Heart right ventricle (tissue), 16 donors: Measurements from ENCODE around the gene MARCHF4. TPM values are rescaled to one million over a fixed set of nuclear protein-coding genes. Genes with fewer than 3 reads are reported as not detected.

Source experiments
- ATAC-seq, 8 donors: fragments of 200-7000 bp; cut with Tn5 transposase; one replicate each; pipeline ENCODE4 v1.9.1; 2020; ENCODE audit warnings: mild to moderate bottlenecking in 8 of 8, moderate library complexity in 8 of 8, moderate number of reproducible peaks in 1 of 8
- DNase-seq, 2 donors: peaks; one replicate each; pipeline ENCODE4 v3.0.0-alpha.2; 2020
- H3K27ac ChIP-seq, 10 donors: fragments of 200-600 bp; sonication (generic) in 2 of 10; one replicate each; pipeline versions ENCODE4 v1.5.0 to v1.8.0; 2020 to 2022; ENCODE audit warnings: mild to moderate bottlenecking in 3 of 10
- H3K27me3 ChIP-seq, 7 donors: fragments of 200-600 bp; one replicate each; pipeline ENCODE4 v1.8.0; 2021 to 2022; ENCODE audit warnings: mild to moderate bottlenecking in 2 of 7
- H3K36me3 ChIP-seq, 9 donors: fragments of 200-600 bp; sonication (generic) in 1 of 9; one replicate each; pipeline versions ENCODE4 v1.5.0 to v1.8.0; 2020 to 2022; ENCODE audit warnings: mild to moderate bottlenecking in 2 of 9
- H3K4me1 ChIP-seq, 9 donors: fragments of 200-600 bp; sonication (generic) in 1 of 9; one replicate each; pipeline versions ENCODE4 v1.5.0 to v1.8.0; 2020 to 2022; ENCODE audit warnings: mild to moderate bottlenecking in 4 of 9
- H3K4me3 ChIP-seq, 10 donors: fragments of 200-600 bp; sonication (generic) in 2 of 10; one replicate each; pipeline versions ENCODE4 v1.5.0 to v1.8.0; 2020 to 2022; ENCODE audit warnings: mild to moderate bottlenecking in 7 of 10, moderate library complexity in 2 of 10
- H3K9me3 ChIP-seq, 11 donors: fragments of 200-600 bp in 10 of 11; sonication (generic) in 2 of 11; one replicate each; pipeline versions ENCODE4 v1.5.0 to v1.8.0; 2013 to 2022; ENCODE audit warnings: mild to moderate bottlenecking in 2 of 11, control low read depth in 1 of 11, moderate library complexity in 1 of 11
- WGBS, 2 donors: extraction: QIAGEN DNeasy Blood & Tissue Kit; methylation state at CpG; one replicate each; pipeline ENCODE4 v1.1.7; 2013; ENCODE audit warnings: inconsistent platforms in 1 of 2; 5-methylcytosine and 5-hydroxymethylcytosine counted together
- intact Hi-C, 10 donors: fragments of 100-400 bp; cut with DNase I; formaldehyde crosslinking; loops; one replicate each; pipeline versions ENCODE4 v1.11.1 to v1.14.2; 2022
- polyA plus RNA-seq, 2 donors: library from polyadenylated mRNA; stranded (reverse); fragments of 200-250 nt; gene quantifications; one replicate each; pipeline ENCODE4 v1.2.3, GENCODE V29; 2013
- total RNA-seq, 10 donors: library from RNA; stranded (reverse); fragmentation: NEBNext Ultra II Directional in 3 of 10; extraction: Animal tissue kit (Norgen Biotek cat#: 25700) in 3 of 10; gene quantifications; one replicate each; pipeline versions ENCODE4 v1.2.1 to v1.2.4, GENCODE V29; 2021 to 2023
- TF ChIP-seq, protein P1 (sequence below), 9 donors: fragments of 200-600 bp; sonication (generic) in 2 of 9; IDR thresholded peaks; one replicate each; pipeline versions ENCODE4 v1.5.0 to v1.8.0; 2021 to 2022; ENCODE audit warnings: antibody characterized with exemption in 9 of 9, mild to moderate bottlenecking in 5 of 9, moderate library complexity in 1 of 9
- donor health status: Arrhythmogenic right ventricular cardiomyopathy.
- donor health status: ischemic (EF 13 %, LVEDD 7.1; RV severe dilation, severe dysfunction).
- donor health status: healthy with polysubstance abuse.
- donor health status: DM: no; HTN: yes; CAD: no.
- donor health status: DM: no; HTN: no; CAD: no.
- donor health status: ischemic (EF 25% LVEDD 6.9; RV normal size, moderate dysfunction).
- donor health status: ischemic (EF 25% LVEDD 5.7; RV mildly dilated, moderate dysfunction).
- donor health status: healthy.
- donor health status: DM: yes; HTN: yes; CAD: no.
- donor health status: Ischemic cardiomyopathy.
- donor health status: ischemic (EF 35%, LVEDD 5.7; RV mildly dilated, moderate dysfunction).
- donor health status: nonischemic (EF 11% LVEDD 7.7; RV severe dilation, severe dysfunction).
- donor health status: DM: yes; HTN: yes; CAD: no.
- donor health status: PGD.
- donor health status: ischemic (EF 29% LVEDD 5.4; RV normal size, mild dysfunction).
- donor health status: nonischemic (EF 23%, LVEDD 6.1; RV moderate dilation, normal function).

Gene MARCHF4
- total and polyA plus RNA-seq, 12 donors: 0.01 to 0.40 (median 0.08) TPM; not detected in 8

DNA sequence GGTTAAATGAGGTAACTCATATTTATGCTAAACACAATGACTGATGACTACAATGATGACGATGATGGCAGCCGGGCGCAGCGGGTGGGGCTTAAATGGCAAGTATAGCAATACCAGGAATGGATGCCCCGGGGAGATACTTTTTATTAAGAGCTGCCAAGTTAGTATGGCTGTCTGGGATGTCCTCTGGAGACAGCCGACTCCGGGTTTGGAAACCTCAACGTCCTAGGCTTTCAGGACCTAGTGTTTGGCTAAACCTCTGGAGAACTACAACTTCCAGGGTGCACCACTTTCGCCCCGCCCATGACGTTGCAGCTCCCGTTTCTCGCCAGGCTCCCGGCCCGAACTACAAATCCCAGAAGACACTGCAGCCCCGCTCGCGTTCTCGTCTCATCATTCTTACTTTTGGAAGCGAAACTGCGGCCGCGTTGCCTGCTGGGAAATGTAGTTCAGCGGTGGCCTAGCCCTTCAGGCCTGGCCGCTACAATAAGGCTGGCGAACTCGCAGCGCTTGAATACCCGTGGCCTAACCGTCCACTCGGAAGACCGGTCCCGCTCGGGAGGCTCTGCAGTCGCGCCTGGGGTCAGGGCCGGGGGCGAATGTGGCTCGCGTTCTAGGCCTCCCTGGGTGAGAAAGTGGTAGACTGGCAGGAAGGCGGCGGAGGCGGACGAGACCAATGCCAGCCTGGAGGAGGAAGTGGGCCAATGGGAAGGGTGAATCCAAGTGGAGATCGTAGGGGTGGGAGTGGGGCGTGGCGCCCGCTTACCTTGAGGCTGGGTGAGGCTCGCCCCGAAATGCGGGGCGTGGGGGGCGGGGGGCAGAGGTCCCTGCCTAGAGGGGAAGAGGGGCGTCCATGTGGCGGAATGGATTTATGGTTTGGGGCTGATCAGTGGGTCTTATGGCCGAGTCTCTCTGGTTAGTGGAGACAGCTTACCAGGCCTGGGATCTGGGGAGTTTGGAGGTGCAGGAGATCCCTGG lies 40.0 kb upstream of the MARCHF4 start, which contains the start of gene SMARCAL1:
TSS of gene SMARCAL1 (plus strand) at position 463 of the 978 bp plus-strand sequence. CDS start 2,221 bp downstream, outside the sequence.
- no peaks in the 10 kb centered on the region for H3K9me3 ChIP-seq
- intact Hi-C loops: loop anchor here in 3 of 10 donors (5.0 to 10.0 kb wide), 3 partner anchors 198 to 300 kb away; no protein-coding TSS in a partner anchor
- 5% methylated on average over 55 to 56 of the region's 56 CpGs for WGBS, 2 donors
- peak within 1 kb of the TSS; percentile 45 to 81 (median 68) for H3K4me3 ChIP-seq
- H3K36me3 ChIP-seq: peaks cover 0 to 32% (median 5%) of the 10 kb centered on the region in 9 donors
- TF ChIP-seq, protein P1, sequence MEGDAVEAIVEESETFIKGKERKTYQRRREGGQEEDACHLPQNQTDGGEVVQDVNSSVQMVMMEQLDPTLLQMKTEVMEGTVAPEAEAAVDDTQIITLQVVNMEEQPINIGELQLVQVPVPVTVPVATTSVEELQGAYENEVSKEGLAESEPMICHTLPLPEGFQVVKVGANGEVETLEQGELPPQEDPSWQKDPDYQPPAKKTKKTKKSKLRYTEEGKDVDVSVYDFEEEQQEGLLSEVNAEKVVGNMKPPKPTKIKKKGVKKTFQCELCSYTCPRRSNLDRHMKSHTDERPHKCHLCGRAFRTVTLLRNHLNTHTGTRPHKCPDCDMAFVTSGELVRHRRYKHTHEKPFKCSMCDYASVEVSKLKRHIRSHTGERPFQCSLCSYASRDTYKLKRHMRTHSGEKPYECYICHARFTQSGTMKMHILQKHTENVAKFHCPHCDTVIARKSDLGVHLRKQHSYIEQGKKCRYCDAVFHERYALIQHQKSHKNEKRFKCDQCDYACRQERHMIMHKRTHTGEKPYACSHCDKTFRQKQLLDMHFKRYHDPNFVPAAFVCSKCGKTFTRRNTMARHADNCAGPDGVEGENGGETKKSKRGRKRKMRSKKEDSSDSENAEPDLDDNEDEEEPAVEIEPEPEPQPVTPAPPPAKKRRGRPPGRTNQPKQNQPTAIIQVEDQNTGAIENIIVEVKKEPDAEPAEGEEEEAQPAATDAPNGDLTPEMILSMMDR (IDR thresholded peaks at IDR 0.05): no peak
- H3K4me1 ChIP-seq: peaks cover 0 to 31% (median 9%) of the 10 kb centered on the region in 9 donors
- ATAC-seq (peak; percentile 93 to 98 (median 96)), DNase-seq (peak; percentile 99 to 100)
- peak within 1 kb of the TSS; percentile 77 to 98 (median 96) for H3K27ac ChIP-seq
- peaks cover 0 to 14% (median 3%) of the 10 kb centered on the region in 7 donors for H3K27me3 ChIP-seq

GRCh38 chr2:216410550-216410949 lies 38.3 kb upstream of the MARCHF4 start:
- Histone ChIP-seq H3K27ac (no peak overlapping the region), H3K36me3 (peaks cover 0 to 15% (median 5%) of the 10 kb centered on the region in 9 donors), H3K4me3 (no peak overlapping the region), H3K27me3 (peaks cover 0 to 20% (median 4%) of the 10 kb centered on the region in 7 donors), H3K9me3 (no peaks in the 10 kb centered on the region), H3K4me1 (peaks cover 0 to 15% (median 9%) of the 10 kb centered on the region in 9 donors)
- DNase-seq: no peak
- 85 to 93% methylated on average over 7 of the region's 7 CpGs for WGBS, 2 donors
- TF ChIP-seq, protein P1 (IDR thresholded peaks at IDR 0.05): no peak
- ATAC-seq: no peak
- intact Hi-C loops: loop anchor here in 3 of 10 donors (5.0 to 10.0 kb wide), 3 partner anchors 196 to 298 kb away; no protein-coding TSS in a partner anchor

- H3K27ac ChIP-seq: no peak overlapping the region
- H3K36me3 ChIP-seq: no peaks in the 10 kb centered on the region
- peaks cover 0 to 20% (median 4%) of the 10 kb centered on the region in 7 donors for H3K27me3 ChIP-seq
- ATAC-seq: no peak
- peaks cover 0 to 11% (median 8%) of the 10 kb centered on the region in 9 donors for H3K4me1 ChIP-seq
- no peak overlapping the region for H3K4me3 ChIP-seq
- TF ChIP-seq, protein P1 (IDR thresholded peaks at IDR 0.05): no peak
- H3K9me3 ChIP-seq: no peaks in the 10 kb centered on the region
- intact Hi-C loops: loop anchor here in 4 of 10 donors (5.0 to 10.0 kb wide), 4 partner anchors 184 to 284 kb away; no protein-coding TSS in a partner anchor
- 59 to 65% methylated on average over 11 of the region's 11 CpGs for whole genome bisulfite sequencing, 2 donors
- no peak for DNase-seq
Observed at GRCh38 chr2:216408426-216409290, 36.4 kb upstream of the MARCHF4 start.
